ENCODE data around the gene MAPKBP1.

GRCh38 chr15:41732483-41732882 is 41.8 kb upstream of the MAPKBP1 start:
- TF ChIP-seq CTCF (IDR thresholded peaks at IDR 0.05) (no peak), POLR2A (IDR thresholded peaks at IDR 0.05) (no peak)

Data from right lobe of liver (tissue), 4 donors.